ENCODE data around the gene LRRC23. TPM values are rescaled to one million over a fixed set of nuclear protein-coding genes. Genes with fewer than 3 reads are reported as not detected.

The LRRC23 gene
- total RNA-seq, 4 donors from 2014 or later = 3.9 to 7.9 (median 6.2) TPM

- TF ChIP-seq, protein P1, sequence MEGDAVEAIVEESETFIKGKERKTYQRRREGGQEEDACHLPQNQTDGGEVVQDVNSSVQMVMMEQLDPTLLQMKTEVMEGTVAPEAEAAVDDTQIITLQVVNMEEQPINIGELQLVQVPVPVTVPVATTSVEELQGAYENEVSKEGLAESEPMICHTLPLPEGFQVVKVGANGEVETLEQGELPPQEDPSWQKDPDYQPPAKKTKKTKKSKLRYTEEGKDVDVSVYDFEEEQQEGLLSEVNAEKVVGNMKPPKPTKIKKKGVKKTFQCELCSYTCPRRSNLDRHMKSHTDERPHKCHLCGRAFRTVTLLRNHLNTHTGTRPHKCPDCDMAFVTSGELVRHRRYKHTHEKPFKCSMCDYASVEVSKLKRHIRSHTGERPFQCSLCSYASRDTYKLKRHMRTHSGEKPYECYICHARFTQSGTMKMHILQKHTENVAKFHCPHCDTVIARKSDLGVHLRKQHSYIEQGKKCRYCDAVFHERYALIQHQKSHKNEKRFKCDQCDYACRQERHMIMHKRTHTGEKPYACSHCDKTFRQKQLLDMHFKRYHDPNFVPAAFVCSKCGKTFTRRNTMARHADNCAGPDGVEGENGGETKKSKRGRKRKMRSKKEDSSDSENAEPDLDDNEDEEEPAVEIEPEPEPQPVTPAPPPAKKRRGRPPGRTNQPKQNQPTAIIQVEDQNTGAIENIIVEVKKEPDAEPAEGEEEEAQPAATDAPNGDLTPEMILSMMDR (IDR thresholded peaks at IDR 0.05; ENCODE audit: low read depth) = no peak
Measured at GRCh38 chr12:6863586-6864321, 40.9 kb upstream of the LRRC23 start.

DNA sequence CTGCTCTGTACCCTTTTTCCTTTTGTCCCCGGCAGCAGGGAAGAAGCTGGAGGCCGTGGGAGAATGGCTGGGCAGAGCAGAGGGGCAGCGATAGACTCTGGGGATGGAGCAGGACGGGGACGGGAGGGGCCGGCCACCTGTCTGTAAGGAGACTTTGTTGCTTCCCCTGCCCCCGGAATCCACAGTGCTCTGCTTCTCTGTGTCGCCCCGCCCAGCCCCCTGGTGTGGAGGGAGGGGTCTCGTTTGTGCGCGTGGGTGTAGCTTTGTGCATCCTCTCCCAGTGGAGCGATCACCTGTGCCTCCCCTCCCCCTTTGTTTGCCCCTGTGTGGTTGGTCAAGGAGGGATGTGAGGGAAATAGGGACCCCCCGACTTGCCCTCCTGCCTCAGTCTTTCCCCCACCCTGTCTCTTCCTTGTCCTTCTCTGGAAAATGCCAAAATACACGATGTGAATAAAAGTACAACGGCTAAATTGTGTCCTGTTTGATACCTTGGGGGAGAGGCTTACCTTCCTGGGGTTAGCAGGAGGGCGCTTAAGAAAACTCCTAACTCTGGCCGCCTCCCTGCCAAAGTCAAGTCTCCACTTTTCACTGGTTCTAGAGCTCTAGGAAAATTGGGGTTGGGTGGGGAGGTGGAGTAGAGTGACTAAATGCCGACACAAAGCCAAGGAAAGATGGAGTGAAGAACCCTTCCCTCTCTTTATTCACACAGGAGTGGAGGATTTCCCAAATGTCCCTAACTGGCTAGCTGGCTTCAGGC is 38.3 kb upstream of the LRRC23 start:
- TF ChIP-seq, protein P1 (IDR thresholded peaks at IDR 0.05; ENCODE audit: low read depth) = no peak

DNA sequence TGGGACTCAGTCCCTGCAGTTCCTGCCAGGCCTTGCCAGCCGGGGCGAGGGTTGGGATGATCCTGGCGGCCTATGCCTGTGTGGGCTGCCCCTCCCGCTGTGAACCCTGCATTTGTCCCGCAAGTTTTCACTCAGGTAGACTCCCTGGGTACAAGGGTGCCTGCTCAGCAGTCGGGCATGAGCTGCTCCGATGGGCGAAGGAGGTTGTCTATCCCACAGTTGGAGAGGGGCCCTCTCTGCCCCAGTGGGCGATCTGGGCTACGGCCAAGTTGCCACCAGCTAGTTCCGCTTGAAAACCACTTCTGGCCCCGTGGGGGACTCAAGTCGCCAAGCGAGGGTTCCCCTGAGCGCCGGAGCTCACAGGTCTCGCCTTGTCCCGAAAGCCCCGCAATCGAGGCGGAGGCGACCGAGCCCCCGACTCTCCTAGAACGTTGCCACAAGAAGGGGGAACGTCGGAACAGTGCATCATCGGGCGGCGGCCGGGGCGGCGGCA is 37.7 kb upstream of the LRRC23 start:
- TF ChIP-seq, protein P1 (IDR thresholded peaks at IDR 0.05; ENCODE audit: low read depth) = no peak

GRCh38 chr12:6867413-6868210 is 37.0 kb upstream of the LRRC23 start, which contains the start of gene TPI1:
TSS of gene TPI1 (plus strand) at chr12:6867531. CDS start at chr12:6867567, 36 bp downstream.
- TF ChIP-seq, protein P1 (IDR thresholded peaks at IDR 0.05; ENCODE audit: low read depth) = no peak

GRCh38 chr12:6868211-6869048 is 36.2 kb upstream of the LRRC23 start:
- TF ChIP-seq, protein P1 (IDR thresholded peaks at IDR 0.05; ENCODE audit: low read depth) = no peak

- TF ChIP-seq, protein P1 (IDR thresholded peaks at IDR 0.05; ENCODE audit: low read depth) = no peak
Measured at GRCh38 chr12:6869049-6870021, 35.3 kb upstream of the LRRC23 start.
